ENCODE measurements around the gene TSC22D4. TPM values are rescaled to one million over a fixed set of nuclear protein-coding genes. Genes with fewer than 3 reads are reported as not detected.
"Not testable (repeated sequence)": the region's sequence is repeated elsewhere in the genome, so short reads cannot be mapped to it uniquely, and the experiment has no call there.

Gene TSC22D4
- total RNA-seq (2014; rRNA removed; shearing (Covaris generic)) = 26.6 and 32.6 TPM in 2 replicates

- peak; percentile 96 for DNase-seq (ENCODE audit: low spot score)
Observed at GRCh38 chr7:100478958-100479660, at the start of gene TSC22D4. TSS of gene TSC22D4 (minus strand) at chr7:100479214. CDS start at chr7:100478038, 1,176 bp downstream.

DNA sequence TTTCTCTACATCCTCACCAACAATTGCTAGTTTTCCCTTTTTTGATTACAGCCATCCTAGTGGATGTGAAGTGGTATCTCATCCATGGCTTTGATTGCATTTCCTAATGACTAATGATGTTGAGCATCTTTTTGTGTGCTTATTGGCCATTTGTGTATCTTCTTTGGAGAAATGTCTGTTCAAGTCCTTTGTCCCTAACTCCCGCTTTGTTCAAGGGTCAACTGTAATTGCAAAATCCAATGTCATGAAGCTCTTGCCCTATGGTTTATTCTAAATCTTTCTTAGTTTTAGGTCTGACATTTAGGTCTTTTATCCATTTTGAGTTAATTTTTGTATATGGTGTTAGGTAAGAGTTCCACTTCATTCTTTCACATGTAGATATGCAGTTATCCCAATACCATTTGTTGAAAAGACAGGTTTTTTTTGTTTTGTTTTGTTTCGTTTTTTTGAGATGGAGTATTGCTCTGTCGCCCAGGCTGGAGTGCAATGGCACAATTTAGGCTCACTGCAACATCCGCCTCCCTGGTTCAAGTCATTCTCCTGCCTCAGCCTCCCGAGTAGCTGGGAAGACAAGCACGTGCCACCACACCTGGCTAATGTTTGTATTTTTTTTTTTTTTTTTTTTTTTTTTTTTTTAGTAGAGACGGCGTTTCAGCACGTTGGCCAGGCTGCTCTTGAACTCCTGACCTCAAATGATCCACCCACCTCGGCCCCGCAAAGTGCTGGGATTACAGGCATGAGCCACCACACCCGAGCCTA, 49.3 kb upstream of the TSC22D4 start:
- DNase-seq (ENCODE audit: low spot score) = not testable (repeated sequence)

- not testable (repeated sequence) for DNase-seq (ENCODE audit: low spot score)
Observed at GRCh38 chr7:100523192-100523591, 44.2 kb upstream of the TSC22D4 start.

DNA sequence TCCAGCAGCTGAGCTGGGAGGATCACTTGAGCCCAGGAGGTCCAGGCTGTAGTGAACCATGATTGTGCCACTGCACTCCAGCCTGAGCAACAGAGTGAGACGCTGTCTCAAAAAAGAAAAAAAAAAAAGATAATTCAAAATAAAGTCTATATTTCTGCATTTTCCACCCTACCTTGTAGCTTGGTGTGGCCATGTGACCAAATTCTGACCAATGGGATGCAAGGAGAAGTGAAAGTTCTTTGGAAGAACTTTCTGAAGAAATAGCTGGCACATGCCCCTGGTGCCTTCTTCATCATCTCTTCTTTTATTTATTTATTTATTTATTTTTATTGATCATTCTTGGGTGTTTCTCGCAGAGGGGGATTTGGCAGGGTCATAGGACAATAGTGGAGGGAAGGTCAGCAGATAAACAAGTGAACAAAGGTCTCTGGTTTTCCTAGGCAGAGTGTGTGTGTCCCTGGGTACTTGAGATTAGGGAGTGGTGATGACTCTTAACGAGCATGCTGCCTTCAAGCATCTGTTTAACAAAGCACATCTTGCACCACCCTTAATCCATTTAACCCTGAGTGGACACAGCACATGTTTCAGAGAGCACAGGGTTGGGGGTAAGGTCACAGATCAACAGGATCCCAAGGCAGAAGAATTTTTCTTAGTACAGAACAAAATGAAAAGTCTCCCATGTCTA, 43.0 kb upstream of the TSC22D4 start:
- DNase-seq (ENCODE audit: low spot score) = not testable (repeated sequence)

GRCh38 chr7:100521076-100521475, 42.1 kb upstream of the TSC22D4 start:
- no peak for DNase-seq (ENCODE audit: low spot score)

DNA sequence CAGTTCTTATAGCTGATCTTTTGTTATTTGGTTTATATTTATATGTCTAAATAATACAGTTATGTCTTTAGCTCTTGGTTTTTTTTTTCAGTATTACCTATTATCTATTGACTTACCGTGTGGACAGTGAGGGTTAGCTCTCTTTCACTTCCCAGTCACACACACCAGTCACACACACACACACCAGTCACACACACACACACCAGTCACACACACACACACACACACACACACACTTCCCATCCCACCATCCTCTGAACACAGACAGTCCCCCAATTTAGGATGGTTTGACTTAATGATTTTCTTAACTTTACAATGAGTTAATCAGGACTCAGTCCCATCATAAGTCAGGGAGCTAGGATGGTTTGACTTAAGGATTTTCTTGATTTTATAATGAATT, 41.1 kb upstream of the TSC22D4 start:
- no peak for DNase-seq (ENCODE audit: low spot score)

DNA sequence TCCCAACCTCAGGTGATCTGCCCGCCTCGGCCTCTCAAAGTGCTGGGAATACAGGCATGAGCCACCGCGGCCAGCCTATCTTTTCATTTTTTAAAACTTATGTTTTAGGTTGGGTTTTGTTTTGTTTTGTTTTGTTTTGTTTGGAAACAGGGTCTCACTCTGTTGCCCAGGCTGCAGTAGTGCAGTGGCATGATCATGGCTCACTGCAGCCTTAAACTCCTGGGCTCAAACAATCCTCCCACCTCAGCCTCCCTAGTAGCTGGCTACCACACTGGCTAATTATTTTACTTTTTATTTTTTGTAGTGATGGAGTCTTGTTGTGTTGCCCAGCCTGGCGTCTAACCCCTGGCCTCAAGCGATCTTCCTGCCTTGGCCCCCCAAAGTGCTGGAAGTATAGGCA, 40.6 kb upstream of the TSC22D4 start:
- DNase-seq (ENCODE audit: low spot score) = no peak

DNA sequence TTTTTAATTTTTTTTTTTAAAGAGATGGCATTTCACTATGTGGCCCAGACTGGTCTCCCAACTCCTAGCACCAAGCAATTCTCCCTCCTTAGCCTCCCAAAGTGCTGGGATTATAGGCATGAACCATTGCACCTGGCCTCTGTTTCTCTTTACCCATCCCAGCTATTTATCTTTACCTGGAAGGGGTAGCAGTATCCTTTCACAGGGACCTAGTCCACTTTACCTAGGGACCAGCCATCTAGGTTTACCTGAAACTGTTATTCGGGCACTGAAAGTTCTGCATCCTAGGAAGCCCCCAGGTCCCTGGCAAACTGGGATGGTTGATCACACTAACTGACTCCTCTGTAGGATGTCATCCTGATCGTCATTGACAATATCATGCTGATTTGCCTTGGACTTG, 38.3 kb upstream of the TSC22D4 start:
- DNase-seq (ENCODE audit: low spot score) = no peak

- DNase-seq (ENCODE audit: low spot score) = peak; percentile 95
Observed at GRCh38 chr7:100516135-100516812, 37.3 kb upstream of the TSC22D4 start.

- peak; percentile 49 for DNase-seq (ENCODE audit: low spot score)
Observed at GRCh38 chr7:100515072-100515532, 36.1 kb upstream of the TSC22D4 start.

- DNase-seq (ENCODE audit: low spot score) = no peak
Observed at GRCh38 chr7:100513212-100513810, 34.3 kb upstream of the TSC22D4 start.

- no peak for DNase-seq (ENCODE audit: low spot score)
Observed at GRCh38 chr7:100510437-100511239, 31.6 kb upstream of the TSC22D4 start.

DNA sequence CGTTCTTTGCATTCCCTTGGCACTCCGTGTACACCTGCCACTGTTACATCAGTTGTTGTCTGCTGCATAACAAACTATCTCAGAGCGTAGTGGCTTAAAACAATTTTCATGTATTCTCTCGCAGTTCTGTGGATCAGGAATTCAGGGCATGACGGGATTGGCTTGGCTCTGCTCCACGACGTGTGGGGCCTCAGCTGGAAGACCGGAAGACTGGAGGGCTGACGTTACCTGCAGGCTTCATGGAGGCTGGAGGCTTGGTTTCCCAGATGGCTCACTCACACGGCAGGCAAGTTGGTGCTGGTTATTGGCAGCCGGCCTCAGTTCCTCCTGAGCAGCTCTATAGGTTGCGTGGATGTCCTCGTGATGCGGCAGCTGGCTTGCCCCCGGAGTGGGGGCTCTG, 30.2 kb upstream of the TSC22D4 start:
- DNase-seq (ENCODE audit: low spot score) = peak; percentile 51

GRCh38 chr7:100506356-100506923, 27.4 kb upstream of the TSC22D4 start:
- no peak for DNase-seq (ENCODE audit: low spot score)

DNA sequence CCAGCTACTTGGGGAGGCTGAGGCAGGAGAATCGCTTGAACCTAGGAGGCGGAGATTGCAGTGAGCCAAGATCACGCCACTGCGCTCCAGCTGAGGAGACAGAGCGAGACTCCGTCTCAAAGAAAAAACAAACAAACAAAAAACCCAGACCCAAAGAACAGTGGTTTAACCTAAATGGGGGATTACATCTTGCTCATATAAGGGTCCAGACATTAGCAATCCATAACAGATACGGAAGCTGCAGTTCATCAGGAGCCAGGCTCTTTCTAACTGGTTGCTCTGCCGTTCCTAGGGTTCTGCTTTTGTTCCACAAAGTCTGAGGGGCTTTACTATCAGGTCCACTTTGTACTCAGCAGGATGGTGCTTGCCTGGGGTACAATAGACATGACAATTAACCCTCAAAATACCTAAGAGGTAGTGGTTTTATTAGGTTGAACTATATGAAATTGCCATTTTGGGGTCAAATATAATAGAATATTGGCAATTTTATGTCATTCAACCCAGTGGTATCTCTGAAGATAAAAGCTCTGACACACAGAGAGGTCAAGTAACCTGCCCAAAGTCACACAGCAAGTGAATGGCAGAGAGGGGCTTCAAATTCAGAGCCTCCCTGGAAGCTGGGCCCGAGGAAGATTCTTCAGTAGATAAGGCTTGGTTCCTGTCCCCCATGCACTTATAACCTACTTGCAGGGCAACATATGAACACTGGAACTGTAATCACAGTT, 26.0 kb upstream of the TSC22D4 start:
- DNase-seq (ENCODE audit: low spot score) = no peak

DNA sequence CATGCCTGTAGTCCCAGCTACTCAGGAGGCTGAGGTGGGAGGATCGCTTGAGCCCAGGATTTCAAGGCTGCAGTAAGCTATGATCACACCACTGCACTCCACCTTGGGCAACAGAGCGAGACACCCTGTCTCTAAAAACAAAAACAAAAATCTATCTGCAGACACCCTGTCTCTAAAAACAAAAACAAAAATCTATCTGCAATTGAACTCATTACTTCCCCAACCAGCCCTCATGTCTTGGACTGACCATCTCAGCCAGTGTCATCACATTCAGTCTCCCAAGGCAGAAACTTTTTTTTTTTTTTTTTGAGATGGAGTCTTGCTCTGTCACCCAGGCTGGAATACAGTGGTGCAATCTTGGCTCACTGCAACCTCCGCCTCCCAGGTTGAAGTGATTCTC, 25.0 kb upstream of the TSC22D4 start:
- DNase-seq (ENCODE audit: low spot score) = not testable (repeated sequence)

- not testable (repeated sequence) for DNase-seq (ENCODE audit: low spot score)
Observed at GRCh38 chr7:100500743-100501142, 21.7 kb upstream of the TSC22D4 start.

- no peak for DNase-seq (ENCODE audit: low spot score)
Observed at GRCh38 chr7:100496509-100496908, 17.5 kb upstream of the TSC22D4 start.

DNA sequence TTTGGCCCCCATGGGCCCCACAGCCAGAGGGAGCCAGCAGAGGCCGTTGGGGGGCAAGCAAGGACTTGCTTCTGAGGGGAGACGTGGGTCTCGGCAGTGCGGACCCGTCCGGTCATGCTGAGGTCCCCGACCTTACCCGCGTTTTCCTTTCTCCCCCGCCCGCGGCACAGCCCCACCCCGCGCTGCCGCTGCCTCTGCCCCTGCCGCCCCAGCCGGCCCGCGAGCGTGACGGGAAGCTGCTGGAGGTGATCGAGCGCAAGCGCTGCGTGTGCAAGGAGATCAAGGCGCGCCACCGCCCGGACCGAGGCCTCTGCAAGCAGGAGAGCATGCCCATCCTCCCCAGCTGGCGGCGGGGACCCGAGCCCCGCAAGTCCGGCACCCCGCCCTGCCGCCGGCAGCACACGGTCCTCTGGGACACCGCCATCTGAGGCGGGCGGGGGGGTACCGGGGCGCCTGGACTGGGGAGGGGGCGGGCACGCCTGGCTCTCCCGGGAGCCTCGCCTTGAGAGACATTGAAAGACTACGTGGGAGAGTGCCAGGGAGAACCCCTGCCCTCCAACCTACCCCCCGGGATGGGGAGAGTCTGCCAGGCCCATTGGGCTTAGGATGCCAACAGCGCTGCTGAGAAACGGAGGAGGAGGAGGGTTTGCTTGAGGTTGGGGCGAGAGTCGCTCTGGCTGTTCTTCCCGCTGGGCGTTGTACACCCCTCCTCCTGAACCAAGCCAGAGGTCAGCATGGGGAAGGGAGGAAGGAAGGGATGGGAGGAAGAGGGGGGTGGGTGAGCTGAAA, 14.7 kb upstream of the TSC22D4 start:
- DNase-seq (ENCODE audit: low spot score) = no peak

All from A172 (cell line).